CD8-positive, alpha-beta memory T cell (primary cell): ENCODE results near the gene HOXB5. TPM values are rescaled to one million over a fixed set of nuclear protein-coding genes. Genes with fewer than 3 reads are reported as not detected.

Experiments used
- CTCF ChIA-PET: fragments of 350-600 bp; sonication (Branson Sonifier 250); formaldehyde crosslinking; loops from one replicate; lab custom pipeline; 2021; ENCODE audit warnings: antibody characterized with exemption; lab: Charles Lee
- POLR2A ChIA-PET: fragments of 350-600 bp; sonication (Branson Sonifier 250); formaldehyde crosslinking; loops from one replicate; lab custom pipeline; 2021; ENCODE audit warnings: antibody characterized with exemption; lab: Charles Lee
- DNase-seq, 5 donors: peaks; one replicate each; pipeline versions ENCODE4 v3.0.0 to v3.0.0-alpha.2; 2020 to 2022; ENCODE audit warnings: mixed read lengths in 1 of 5
- H3K27ac ChIP-seq: one replicate; pipeline ENCODE4 v1.7.0; 2013; ENCODE audit warnings: low read depth, mild to moderate bottlenecking, low read length, moderate library complexity
- H3K27me3 ChIP-seq: 2 replicates; pipeline ENCODE4 v1.7.0; 2013; ENCODE audit warnings: low read length, mild to moderate bottlenecking; ENCODE audit not compliant: insufficient read depth, poor library complexity, severe bottlenecking
- H3K36me3 ChIP-seq: 2 replicates; pipeline ENCODE4 v1.7.0; 2013; ENCODE audit warnings: mild to moderate bottlenecking, low read length, moderate library complexity; ENCODE audit not compliant: insufficient read depth
- H3K4me1 ChIP-seq: 2 replicates; pipeline ENCODE4 v1.7.0; 2013; ENCODE audit warnings: mild to moderate bottlenecking, low read length, moderate library complexity; ENCODE audit not compliant: insufficient read depth
- H3K4me3 ChIP-seq: 2 replicates; pipeline ENCODE4 v1.7.0; 2013; ENCODE audit warnings: mild to moderate bottlenecking, low read length
- H3K9me3 ChIP-seq: 2 replicates; pipeline ENCODE4 v1.7.0; 2013; ENCODE audit warnings: mild to moderate bottlenecking, low read length
- H3K27ac Mint-ChIP-seq, 8 donors: one replicate each; pipeline ENCODE4 v1.8.0; 2020 to 2021; ENCODE audit warnings: mixed read lengths in 8 of 8, mild to moderate bottlenecking in 6 of 8, inconsistent platforms in 3 of 8, moderate library complexity in 3 of 8
- H3K27me3 Mint-ChIP-seq, 2 donors: one replicate each; pipeline ENCODE4 v1.8.0; 2020 to 2021; ENCODE audit warnings: mixed read lengths in 2 of 2, mild to moderate bottlenecking in 1 of 2, moderate library complexity in 1 of 2
- H3K36me3 Mint-ChIP-seq, 3 donors: one replicate each; pipeline ENCODE4 v1.8.0; 2020 to 2021; ENCODE audit warnings: mixed read lengths in 3 of 3, inconsistent platforms in 1 of 3, mild to moderate bottlenecking in 1 of 3
- H3K4me1 Mint-ChIP-seq, 3 donors: one replicate each; pipeline ENCODE4 v1.8.0; 2020 to 2021; ENCODE audit warnings: mixed read lengths in 3 of 3, inconsistent platforms in 1 of 3, mild to moderate bottlenecking in 1 of 3
- H3K4me3 Mint-ChIP-seq, 7 donors: one replicate each; pipeline ENCODE4 v1.8.0; 2020 to 2021; ENCODE audit warnings: mixed read lengths in 7 of 7, mild to moderate bottlenecking in 6 of 7, moderate library complexity in 4 of 7, inconsistent platforms in 2 of 7
- H3K9me3 Mint-ChIP-seq, 5 donors: one replicate each; pipeline ENCODE4 v1.8.0; 2020 to 2022; ENCODE audit warnings: mixed read lengths in 5 of 5, mild to moderate bottlenecking in 3 of 5, moderate library complexity in 2 of 5, inconsistent platforms in 1 of 5
- polyA plus RNA-seq: library from polyadenylated mRNA; unstranded; fragments of 300-500 nt; fragmentation: Illumina TruSeq; gene quantifications from one replicate; pipeline ENCODE4 v1.2.3, GENCODE V29; 2021
- total RNA-seq, 2 experiments: library from RNA; stranded (reverse); gene quantifications; one replicate each; pipeline ENCODE4 v1.2.3, GENCODE V29; 2021

HOXB5 gene
- total and polyA plus RNA-seq, 3 experiments from 2014 or later, result not detected

DNA sequence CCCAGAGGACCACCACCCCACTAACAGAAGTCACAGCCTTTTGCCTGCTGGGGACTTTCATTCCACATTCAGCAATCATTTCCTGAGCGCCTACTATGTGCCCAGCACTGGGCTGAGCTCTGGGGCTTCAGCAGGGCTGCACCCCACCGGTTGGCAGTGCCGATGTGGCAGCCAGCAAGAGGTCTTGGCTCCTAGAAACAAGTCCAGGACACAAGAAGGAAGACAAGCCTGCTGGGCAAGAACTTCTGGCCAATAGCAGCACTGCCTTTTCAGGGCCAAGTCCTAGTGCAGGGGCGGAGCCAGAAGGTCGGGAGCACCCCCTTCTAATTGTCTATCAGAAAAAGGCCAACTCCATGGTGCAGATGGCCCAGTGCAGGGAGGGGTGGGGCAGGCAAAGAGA is 45.6 kb upstream of the HOXB5 start:
- H3K4me3 Mint-ChIP-seq, result no peak overlapping the region
- Histone ChIP-seq H3K27me3 (peaks cover 48% of the 10 kb centered on the region), H3K4me1 (peaks cover 9% of the 10 kb centered on the region), H3K36me3 (no peaks in the 10 kb centered on the region), H3K9me3 (no peaks in the 10 kb centered on the region), H3K27ac (no peak overlapping the region), H3K4me3 (no peak overlapping the region)
- peaks cover 74 to 94% of the 10 kb centered on the region in 2 donors for H3K27me3 Mint-ChIP-seq
- no peak for DNase-seq
- CTCF ChIA-PET, result no interaction called here
- POLR2A ChIA-PET, result no interaction called here
- peaks cover 14 to 25% (median 18%) of the 10 kb centered on the region in 3 donors for H3K4me1 Mint-ChIP-seq
- peak overlapping the region in 1 of 8 donors; percentile 15 for H3K27ac Mint-ChIP-seq
- no peaks in the 10 kb centered on the region for H3K9me3 Mint-ChIP-seq
- no peaks in the 10 kb centered on the region for H3K36me3 Mint-ChIP-seq

DNA sequence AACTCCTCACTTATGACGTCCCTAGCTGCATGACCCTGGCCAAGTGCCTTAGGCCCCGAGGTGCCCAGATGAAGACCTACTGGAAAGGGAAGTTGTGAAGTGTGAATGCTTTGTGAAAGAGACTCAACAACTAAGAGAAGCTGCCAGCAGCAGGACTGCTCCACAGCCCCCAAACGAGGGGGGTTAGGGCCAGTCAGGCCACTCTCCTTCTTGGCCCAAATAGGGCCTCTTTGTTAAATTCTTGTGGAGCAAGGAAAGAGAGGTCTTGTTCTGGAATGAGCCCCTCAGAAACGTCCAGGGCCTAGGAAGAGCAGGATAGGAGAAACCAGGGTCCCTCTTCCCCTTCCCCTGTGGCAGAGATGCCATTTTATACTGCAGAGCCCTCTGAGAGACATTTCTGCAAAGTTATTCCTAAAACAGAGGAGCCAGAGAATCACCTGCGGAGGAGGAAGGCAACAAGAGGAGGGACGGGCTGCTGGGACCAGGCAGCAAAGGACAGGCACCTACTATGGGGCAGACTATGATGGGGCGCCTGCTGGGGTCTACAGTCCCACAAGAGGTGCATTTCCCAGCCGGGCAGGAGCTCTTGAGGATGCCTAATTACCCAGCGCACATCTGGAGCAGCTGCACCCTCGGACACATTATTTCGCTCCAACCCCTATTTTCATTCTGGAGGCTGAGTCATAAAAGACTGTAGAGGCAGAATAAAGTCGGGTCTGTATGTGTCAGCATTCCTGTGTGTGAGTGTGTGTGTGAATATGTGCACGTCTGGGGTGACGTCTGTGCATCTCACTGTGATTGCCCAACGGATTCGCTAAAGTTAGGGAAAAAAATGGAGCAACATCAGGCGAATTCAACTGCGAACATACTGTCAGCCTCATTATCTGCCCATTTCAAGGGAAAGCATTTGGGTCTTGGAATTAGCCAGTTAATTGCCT is 44.0 kb upstream of the HOXB5 start:
- peaks cover 72 to 90% of the 10 kb centered on the region in 2 donors for H3K27me3 Mint-ChIP-seq

DNA sequence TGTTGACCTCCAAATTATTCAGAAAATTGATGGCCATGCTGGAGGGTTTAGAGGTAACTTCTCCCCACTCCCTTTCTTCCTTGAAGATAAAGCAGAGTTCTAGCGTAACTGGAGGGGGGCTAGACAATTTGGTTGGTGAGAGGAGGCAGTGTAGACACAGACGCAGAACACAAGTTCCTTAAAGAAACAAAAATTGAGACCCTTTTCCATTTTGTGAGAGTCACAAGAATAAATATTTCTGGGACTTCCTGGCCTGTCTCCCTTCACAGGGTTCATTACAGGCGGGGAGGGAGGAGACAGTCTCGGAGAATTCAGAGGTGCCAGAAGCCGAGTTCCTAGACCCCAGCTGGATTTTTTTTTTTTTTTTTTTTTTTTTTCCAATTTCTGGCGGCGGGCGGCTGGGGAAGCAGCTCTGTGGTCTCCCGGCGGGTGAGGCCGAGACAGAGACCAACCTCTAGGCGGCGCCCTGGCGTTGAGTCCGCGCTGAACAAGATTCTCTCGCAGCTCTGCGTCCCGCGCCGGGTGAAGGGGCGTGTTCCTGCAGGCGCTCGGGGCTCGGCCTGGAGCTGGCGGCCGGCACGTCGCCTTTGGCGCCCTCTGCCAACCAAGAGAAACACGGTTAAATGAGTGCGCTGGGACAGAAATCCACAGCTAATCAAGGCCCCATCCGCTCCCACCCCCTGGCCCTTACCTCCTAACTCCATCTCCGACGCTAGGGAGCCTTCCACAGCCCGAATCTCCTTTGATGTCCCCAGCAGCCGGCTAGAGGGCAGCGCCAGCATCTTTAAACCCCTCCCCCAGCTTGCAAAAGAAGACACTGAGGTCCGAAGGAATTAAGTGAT is 42.8 kb upstream of the HOXB5 start:
- Histone ChIP-seq H3K4me1 (peaks cover 9% of the 10 kb centered on the region), H3K27ac (no peak overlapping the region), H3K4me3 (no peak overlapping the region), H3K27me3 (peaks cover 49% of the 10 kb centered on the region), H3K9me3 (no peaks in the 10 kb centered on the region), H3K36me3 (no peaks in the 10 kb centered on the region)
- Mint-ChIP-seq H3K27ac (peak overlapping the region in 1 of 8 donors; percentile 61), H3K4me3 (peak overlapping the region in 5 of 7 donors; percentile 5 to 47 (median 29)), H3K27me3 (peaks cover 71 to 92% of the 10 kb centered on the region in 2 donors), H3K4me1 (peaks cover 12 to 22% (median 17%) of the 10 kb centered on the region in 3 donors), H3K9me3 (no peaks in the 10 kb centered on the region), H3K36me3 (no peaks in the 10 kb centered on the region)
- ChIA-PET POLR2A (interaction anchor here (0.6 to 0.8 kb wide), 4 partner anchors 12 to 620 kb away, joined by 3 to 6 read pairs (median 3); no protein-coding TSS in a partner anchor), CTCF (interaction anchor here (0.5 to 3.8 kb wide), 21 partner anchors 8 to 611 kb away, joined by 3 to 16 read pairs (median 4); partner anchors contain the start of gene HOXB9)
- peak; percentile 38 to 69 (median 55) for DNase-seq

More for the DNA sequence above, 44.0 kb upstream of the HOXB5 start:
- peaks cover 18 to 32% (median 18%) of the 10 kb centered on the region in 3 donors for H3K4me1 Mint-ChIP-seq
- H3K36me3 Mint-ChIP-seq, result no peaks in the 10 kb centered on the region
- H3K27ac Mint-ChIP-seq, result no peak overlapping the region
- H3K27ac ChIP-seq, result no peak overlapping the region
- no peaks in the 10 kb centered on the region for H3K9me3 Mint-ChIP-seq
- no peaks in the 10 kb centered on the region for H3K36me3 ChIP-seq
- H3K4me3 Mint-ChIP-seq, result peak overlapping the region in 1 of 7 donors; percentile 27
- no peaks in the 10 kb centered on the region for H3K9me3 ChIP-seq
- H3K4me3 ChIP-seq, result no peak overlapping the region
- ChIA-PET CTCF (interaction anchor here (1.0 to 3.8 kb wide), 11 partner anchors 9 to 612 kb away, joined by 3 to 16 read pairs (median 6); partner anchors contain the start of gene HOXB9), POLR2A (no interaction called here)
- H3K4me1 ChIP-seq, result peaks cover 9% of the 10 kb centered on the region
- H3K27me3 ChIP-seq, result peaks cover 52% of the 10 kb centered on the region
- DNase-seq, result no peak

DNA sequence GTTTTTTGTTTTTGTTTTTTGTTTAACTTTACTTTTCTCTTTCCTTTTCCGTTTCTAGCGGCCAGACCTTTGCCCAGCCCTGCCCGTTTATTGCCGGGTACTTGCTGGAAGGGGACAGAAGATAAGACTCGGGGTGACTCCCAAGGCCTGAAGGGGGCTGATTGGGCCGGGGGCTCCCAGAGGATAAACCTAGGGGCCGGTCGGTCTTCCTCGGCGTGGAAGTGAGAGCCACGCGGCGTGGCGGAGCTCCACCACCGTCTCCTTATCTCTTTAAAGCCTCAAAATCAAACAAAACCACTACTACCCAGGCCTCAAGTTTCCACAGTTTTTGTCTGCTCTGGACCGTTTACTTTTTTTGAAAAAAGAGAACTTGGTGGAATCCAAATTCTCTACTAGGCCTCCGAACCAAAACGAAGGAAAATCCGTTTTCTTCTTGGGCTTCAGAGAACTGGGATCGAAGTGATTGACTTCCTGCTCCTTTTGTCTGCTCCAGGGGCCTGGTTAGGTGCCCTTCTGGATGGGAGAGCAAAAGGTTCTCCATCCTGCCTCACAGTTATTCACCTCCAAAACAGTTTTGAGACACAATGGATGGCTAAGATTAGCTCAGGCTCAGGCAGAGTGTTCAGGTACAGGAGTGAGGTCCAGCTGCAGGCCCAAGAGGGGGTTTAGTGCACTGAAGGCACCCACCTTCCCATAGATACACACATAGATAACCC is 41.1 kb upstream of the HOXB5 start:
- Mint-ChIP-seq H3K36me3 (no peaks in the 10 kb centered on the region), H3K9me3 (no peaks in the 10 kb centered on the region), H3K4me1 (peaks cover 9 to 20% (median 16%) of the 10 kb centered on the region in 3 donors), H3K4me3 (peak overlapping the region in 2 of 7 donors; percentile 39 to 70), H3K27me3 (peaks cover 67 to 94% of the 10 kb centered on the region in 2 donors), H3K27ac (no peak overlapping the region)
- Histone ChIP-seq H3K36me3 (no peaks in the 10 kb centered on the region), H3K4me3 (no peak overlapping the region), H3K27ac (no peak overlapping the region), H3K4me1 (peaks cover 9% of the 10 kb centered on the region), H3K9me3 (no peaks in the 10 kb centered on the region), H3K27me3 (peaks cover 58% of the 10 kb centered on the region)
- POLR2A ChIA-PET, result no interaction called here
- DNase-seq, result no peak
- CTCF ChIA-PET, result interaction anchor here (2.4 to 3.8 kb wide), 3 partner anchors 9 to 44 kb away, joined by 12 to 16 read pairs (median 15); partner anchors contain the start of gene HOXB9

DNA sequence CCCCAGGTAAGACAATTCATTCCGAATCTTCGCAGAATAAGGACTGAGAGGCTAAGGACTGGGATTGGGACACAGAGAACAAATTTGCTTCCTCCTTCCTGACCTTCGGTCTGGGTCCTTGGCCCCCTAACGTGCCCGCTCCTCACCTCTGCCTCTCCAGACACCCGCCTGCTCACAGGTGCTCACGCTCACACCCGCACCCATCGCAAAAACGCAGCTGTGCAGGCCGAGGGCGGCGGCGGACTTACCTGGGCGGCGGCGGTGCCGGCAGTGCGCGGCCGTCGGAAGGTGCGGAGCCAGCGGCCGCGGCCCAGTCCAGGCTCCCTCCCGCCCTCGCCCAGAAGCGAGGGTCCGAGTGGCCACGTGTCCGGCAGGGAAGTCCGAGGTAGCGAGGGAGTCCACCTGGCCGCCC is 39.7 kb upstream of the HOXB5 start:
- peaks cover 71 to 95% of the 10 kb centered on the region in 2 donors for H3K27me3 Mint-ChIP-seq
- no peaks in the 10 kb centered on the region for H3K9me3 Mint-ChIP-seq
- Histone ChIP-seq H3K4me3 (no peak overlapping the region), H3K36me3 (no peaks in the 10 kb centered on the region), H3K27ac (no peak overlapping the region), H3K4me1 (peaks cover 9% of the 10 kb centered on the region), H3K27me3 (peaks cover 69% of the 10 kb centered on the region), H3K9me3 (no peaks in the 10 kb centered on the region)
- no peak overlapping the region for H3K27ac Mint-ChIP-seq
- no peak overlapping the region for H3K4me3 Mint-ChIP-seq
- peaks cover 9 to 20% (median 16%) of the 10 kb centered on the region in 3 donors for H3K4me1 Mint-ChIP-seq
- CTCF ChIA-PET, result interaction anchor here (1.4 kb wide), 1 partner anchor 141 kb away, joined by 3 read pairs; no protein-coding TSS in a partner anchor
- no peak for DNase-seq
- POLR2A ChIA-PET, result no interaction called here
- H3K36me3 Mint-ChIP-seq, result no peaks in the 10 kb centered on the region

DNA sequence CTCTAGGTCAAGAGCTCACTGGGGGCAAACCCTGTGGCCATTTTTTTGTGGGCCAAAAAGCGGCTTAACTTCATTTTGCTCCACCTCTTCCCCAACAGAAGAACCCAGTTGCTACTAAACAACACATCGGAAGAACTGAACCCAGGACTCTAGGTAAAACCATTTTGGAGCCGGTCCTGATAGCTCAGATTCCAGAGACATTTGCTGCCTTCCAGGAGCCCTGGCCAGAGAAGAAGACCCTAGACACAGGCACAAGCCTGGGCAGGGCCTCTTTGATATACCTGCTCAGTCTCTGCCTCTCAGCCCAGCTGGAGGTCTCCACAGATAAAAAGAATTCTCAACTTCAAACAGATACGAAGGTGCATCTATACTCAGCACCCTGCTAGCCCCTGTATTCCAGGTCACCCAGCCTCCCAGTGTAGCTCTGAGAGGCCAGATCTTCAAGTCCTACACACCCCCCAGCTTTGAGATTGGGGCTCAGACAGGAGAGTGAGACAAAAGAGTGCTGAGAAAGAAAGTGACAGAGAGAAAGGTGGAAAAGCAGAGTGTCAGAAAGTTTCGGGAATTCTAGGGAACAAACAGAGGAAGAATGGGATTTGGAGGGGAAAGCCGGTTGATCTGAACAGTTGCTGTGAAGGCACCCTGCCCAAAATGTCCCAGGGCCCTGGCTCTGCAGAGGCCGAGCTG is 39.1 kb upstream of the HOXB5 start:
- CTCF ChIA-PET, result interaction anchor here (0.7 to 1.9 kb wide), 4 partner anchors 10 to 140 kb away, joined by 3 to 8 read pairs (median 3); partner anchors contain the start of gene HOXB8
- H3K4me3 ChIP-seq, result no peak overlapping the region
- POLR2A ChIA-PET, result no interaction called here
- peaks cover 9% of the 10 kb centered on the region for H3K4me1 ChIP-seq
- H3K36me3 ChIP-seq, result no peaks in the 10 kb centered on the region
- Mint-ChIP-seq H3K27me3 (peaks cover 72 to 95% of the 10 kb centered on the region in 2 donors), H3K27ac (no peak overlapping the region), H3K4me1 (peaks cover 9 to 20% (median 16%) of the 10 kb centered on the region in 3 donors), H3K36me3 (no peaks in the 10 kb centered on the region), H3K9me3 (no peaks in the 10 kb centered on the region), H3K4me3 (peak overlapping the region in 3 of 7 donors; percentile 24 to 50 (median 34))
- no peaks in the 10 kb centered on the region for H3K9me3 ChIP-seq
- no peak for DNase-seq
- H3K27me3 ChIP-seq, result peaks cover 71% of the 10 kb centered on the region
- H3K27ac ChIP-seq, result peak overlapping the region; percentile 77
